Smooth muscle cell of the brain vasculature (primary cell): ENCODE data around the gene MEP1A.
"Not testable (repeated sequence)": the region's sequence is repeated elsewhere in the genome, so short reads cannot be mapped to it uniquely, and the experiment has no call there.

Source experiments
- DNase-seq: peaks from one replicate; pipeline ENCODE4 v3.0.0-alpha.2; 2012; ENCODE audit warnings: low read depth, low spot score

Gene MEP1A, protein sequence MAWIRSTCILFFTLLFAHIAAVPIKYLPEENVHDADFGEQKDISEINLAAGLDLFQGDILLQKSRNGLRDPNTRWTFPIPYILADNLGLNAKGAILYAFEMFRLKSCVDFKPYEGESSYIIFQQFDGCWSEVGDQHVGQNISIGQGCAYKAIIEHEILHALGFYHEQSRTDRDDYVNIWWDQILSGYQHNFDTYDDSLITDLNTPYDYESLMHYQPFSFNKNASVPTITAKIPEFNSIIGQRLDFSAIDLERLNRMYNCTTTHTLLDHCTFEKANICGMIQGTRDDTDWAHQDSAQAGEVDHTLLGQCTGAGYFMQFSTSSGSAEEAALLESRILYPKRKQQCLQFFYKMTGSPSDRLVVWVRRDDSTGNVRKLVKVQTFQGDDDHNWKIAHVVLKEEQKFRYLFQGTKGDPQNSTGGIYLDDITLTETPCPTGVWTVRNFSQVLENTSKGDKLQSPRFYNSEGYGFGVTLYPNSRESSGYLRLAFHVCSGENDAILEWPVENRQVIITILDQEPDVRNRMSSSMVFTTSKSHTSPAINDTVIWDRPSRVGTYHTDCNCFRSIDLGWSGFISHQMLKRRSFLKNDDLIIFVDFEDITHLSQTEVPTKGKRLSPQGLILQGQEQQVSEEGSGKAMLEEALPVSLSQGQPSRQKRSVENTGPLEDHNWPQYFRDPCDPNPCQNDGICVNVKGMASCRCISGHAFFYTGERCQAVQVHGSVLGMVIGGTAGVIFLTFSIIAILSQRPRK

GRCh38 chr6:46793138-46793537, at the start of gene MEP1A:
Gene MEP1A, plus strand, starts transcription at chr6:46793389. Its CDS starts 10 bp downstream, at chr6:46793399.
- no peak for DNase-seq

DNA sequence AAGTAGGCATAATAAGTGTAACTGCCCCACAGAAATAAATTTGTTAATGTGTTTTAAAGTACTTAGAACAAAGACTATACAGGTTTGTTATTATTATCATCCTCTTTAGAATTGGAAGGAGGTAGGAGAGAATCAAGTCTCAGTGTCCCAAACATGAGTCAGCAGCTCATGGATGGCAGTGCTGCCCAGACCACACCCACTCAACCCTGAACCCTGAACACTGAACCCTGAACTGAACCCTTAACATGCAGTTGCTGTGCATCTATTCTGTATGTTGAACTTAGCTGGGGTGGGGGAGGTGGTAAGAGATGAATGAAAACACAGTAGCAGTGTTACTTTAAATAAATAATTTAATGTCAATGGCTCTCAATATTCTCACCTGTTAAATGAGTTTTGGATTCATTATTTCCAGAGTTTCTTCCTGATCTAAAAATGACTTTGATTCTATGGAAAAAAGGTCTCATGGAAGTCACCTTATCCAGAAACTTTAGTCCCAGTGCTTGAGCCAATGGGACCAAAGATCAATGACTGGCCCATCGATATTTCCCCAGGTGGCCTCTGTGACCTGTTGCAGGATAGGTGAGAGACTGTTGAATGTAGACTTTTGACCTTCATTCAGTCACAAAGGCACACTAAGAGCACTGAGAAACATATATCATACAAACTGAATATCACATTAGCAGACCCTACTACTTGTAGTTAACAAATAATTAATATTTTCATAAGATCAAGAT, 49.6 kb upstream of the MEP1A start:
- no peak for DNase-seq

DNA sequence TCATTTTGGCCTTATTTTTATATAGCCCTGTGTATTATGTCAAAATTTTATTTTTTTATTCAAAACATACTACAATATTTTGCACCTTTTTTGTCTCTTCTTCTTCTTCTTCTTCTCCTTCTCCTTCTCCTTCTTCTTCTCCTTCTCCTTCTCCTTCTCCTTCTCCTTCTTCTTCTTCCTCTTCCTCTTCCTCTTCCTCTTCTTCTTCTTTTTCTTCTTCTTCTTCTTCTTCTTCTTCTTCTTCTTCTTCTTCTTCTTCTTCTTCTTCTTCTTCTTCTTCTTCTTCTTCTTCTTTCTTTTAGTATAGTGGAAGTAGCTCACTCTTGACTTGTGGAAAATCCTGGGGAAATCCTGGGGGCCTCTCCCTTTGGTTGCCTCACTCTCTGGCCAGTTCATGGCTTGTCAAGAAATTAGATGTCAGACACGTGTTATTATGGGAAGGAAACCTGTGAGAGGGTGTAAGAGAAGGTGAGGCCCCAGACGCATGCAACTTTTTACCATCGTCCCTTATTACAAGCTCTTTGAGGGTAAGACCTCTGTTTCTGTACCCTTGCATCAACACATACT, 48.9 kb upstream of the MEP1A start:
- not testable (repeated sequence) for DNase-seq

DNA sequence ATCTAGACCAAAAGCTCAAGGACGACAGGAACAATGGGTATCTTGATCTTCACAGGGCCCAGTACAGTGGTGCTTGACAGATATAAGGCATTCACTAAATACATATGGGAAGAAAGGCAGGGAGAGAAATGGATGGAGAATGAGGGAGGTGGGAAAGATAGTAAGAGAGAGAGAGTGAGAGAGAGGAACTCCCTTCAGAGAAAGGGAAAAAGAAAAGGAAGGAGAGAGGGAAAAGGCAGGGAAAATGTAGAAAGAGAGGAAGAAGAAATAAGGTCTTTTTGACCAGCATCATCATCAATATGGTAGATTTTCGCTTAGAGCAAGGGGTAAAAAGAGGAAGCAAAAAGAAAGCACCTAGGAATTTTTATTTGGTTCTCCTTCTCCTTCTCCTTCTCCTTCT, 47.2 kb upstream of the MEP1A start:
- DNase-seq: no peak

DNA sequence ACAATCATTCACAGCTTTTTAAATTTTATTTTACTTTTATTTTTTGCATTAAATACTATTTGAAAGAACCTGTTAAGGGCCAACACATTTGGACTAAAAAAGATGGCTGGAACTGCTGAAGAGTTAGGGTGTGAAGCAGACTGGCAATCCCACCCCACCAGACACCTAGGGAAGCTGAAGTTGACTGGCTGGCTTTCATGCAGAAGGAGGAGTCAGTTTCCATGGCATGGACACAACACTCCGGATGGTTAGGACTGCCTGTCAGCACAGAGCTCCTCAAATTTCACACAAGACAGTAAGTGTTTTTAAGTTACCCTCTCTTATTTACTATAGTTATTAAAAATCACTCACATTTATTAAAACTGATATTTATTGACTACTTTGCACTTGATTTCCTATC, 46.5 kb upstream of the MEP1A start, which contains the start of gene ANKRD66:
Gene ANKRD66, plus strand, starts transcription at position 238 of the 400 bp plus-strand sequence. CDS start 5,016 bp downstream, outside the sequence.
- DNase-seq: no peak

- DNase-seq: no peak
These were observed 44.2 kb upstream of the MEP1A start for GRCh38 chr6:46748940-46749503.

GRCh38 chr6:46749731-46750130, 43.5 kb upstream of the MEP1A start:
- DNase-seq: no peak

DNA sequence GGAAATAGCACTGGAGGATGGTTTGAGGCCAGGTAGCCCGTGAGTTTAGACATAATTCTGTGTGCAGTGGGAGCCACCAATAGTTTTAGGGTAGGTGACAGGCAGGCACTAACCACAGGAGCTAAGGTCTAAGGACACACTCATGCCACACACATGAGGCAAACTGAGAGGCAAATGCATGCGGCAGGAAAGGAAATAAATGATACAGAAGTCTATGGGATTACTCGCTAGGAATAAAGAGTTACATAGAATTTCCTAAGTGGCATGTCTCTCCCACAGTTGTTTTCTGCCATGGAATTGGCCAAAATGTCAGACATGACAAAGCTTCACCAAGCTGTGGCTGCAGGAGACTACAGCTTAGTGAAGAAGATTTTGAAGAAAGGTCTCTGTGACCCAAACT, 41.5 kb upstream of the MEP1A start:
- DNase-seq: no peak

DNA sequence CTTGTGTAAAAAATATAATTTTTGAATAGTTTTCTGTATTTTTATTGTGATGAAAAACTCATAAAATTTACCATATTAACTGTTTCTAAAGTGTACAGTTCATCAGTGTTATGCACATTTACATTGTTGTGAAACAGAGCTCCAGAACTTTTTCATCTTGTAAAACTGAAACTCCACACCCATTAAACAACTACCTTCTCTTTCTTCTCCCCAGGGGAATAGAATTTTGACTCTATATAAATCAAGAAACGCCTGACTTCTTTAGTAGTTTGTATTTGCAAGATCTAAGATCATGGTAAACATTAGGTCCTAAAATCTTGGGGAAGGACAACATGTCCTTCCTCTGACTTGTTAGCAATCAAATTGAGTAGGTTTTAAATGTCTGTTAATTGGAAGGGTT, 37.3 kb upstream of the MEP1A start:
- no peak for DNase-seq

DNA sequence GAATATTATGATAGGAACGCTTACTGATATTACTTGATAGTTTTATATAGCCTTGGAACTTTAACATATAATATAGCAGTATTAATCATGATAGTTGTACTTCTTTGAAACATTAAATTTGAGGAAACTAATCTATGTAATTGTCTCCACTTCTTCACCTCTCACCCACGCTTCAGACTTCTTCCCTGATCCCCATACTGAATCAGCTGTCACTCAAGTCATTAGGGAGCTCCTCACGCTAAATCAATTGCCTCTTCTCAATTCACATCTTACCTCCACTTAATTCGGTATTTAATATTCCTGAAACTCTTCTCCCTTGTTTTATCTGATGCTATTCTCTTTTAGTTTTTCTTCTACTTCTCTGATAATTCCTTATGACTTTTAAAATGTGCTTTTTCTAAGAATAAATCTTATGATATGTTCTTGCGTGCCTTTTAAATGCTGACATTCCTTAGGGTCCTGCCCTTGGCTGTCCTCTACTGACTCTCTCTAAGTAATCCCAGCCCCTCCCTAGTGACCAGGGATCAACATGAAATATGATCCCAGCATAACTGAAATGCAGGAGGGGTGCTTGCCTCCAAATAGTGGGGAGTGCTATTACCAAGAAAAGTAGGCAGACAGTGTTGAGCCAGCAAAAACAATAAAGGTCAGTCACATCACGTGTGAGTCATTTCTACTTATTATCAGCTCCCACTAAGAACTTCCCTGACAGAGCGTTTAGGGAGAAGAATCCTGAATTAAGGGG, 36.5 kb upstream of the MEP1A start:
- DNase-seq: no peak

DNA sequence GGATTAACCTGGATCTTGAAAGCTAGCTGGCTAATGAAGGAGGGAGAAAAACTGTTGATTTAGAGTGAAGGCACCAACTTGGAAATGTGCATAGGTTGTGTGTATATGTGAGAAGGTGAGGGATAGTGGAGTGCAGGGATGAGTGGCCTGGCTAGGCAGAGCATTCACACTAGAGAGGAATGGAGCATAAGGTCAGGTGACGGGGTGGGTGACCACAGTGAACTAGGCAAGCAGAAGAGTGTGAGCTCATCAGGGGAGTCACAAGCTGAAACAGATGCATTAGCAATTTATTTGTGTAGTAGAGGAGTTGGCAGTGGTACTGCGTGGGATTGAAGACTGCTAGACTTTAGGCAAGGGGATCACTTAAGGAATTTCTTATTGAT, 36.0 kb upstream of the MEP1A start:
- DNase-seq: no peak

DNA sequence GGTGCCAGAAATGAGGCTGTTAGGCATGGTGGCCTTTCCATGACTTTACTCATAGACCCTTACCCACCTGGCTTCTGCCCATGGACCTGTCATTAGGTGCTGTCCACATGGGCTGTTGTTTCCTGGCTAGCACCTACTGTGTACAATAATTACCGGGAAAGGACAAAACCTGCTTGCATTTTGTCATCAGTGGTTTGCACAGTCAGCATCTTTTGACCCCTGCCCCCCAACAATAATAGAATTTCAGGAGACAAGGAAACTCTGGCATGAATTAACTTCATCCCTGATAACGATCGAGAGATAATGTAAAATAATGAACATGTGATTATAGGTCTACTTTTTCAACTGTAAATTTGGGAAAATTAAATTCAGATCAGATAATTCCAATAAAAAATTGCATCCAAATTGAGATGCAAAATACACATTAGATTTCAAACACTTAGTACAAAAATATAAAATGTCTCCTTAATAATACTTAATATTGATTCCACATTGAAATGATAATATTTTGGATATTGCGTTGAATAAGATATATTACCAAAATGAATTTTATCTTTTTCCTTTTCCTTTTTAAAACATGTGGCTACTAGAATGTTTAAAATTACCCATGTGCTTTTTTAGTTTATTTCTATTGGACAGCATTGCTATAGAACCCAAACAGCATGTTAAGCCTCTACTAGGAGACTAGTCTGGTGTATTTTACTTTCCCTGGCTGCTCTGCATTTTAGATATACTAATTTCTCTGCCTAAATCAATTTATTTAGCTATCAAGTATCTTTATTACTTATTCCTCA, 34.0 kb upstream of the MEP1A start:
- no peak for DNase-seq

- no peak for DNase-seq
These were observed 32.3 kb upstream of the MEP1A start for GRCh38 chr6:46760925-46761324.

DNA sequence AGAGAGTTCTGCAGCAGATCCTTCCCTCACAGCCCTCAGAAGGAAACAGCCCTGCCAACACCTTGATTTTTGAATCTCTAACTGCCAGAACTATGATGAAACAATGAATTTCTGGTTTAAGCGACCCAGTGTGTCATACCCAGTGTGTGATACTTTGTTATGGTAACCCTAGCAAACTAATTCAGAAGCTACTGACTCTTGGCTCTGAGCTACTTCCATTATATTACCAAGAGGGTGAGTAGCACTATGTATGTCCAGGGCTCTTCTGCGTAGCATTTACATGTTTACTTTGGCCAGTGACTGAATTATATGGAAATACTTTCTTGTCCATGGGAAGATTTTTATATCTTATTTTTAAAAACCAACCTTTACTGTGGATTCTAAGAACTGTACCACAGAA, 29.7 kb upstream of the MEP1A start:
- DNase-seq: no peak

- not testable (repeated sequence) for DNase-seq
These were observed 28.9 kb upstream of the MEP1A start for GRCh38 chr6:46764280-46764679.

DNA sequence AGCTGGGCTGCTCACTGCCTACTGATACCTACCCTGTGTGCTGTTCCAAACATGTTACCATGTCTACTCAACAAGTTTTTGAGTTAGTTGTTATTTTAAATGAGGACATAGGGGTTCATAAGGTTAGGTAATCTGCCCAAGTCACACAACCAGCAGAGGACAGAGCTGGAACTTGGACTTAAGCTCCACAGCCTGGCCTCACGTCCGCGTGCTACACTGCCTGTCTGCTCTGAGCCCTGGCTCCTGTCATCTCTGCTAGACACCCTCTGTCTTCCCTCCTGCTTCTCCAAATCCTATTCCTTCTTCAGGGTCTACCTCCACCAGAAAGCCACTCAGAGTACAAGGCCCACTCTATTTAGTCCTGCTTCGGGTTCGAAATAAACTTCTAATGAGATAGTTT, 28.2 kb upstream of the MEP1A start:
- DNase-seq: no peak

DNA sequence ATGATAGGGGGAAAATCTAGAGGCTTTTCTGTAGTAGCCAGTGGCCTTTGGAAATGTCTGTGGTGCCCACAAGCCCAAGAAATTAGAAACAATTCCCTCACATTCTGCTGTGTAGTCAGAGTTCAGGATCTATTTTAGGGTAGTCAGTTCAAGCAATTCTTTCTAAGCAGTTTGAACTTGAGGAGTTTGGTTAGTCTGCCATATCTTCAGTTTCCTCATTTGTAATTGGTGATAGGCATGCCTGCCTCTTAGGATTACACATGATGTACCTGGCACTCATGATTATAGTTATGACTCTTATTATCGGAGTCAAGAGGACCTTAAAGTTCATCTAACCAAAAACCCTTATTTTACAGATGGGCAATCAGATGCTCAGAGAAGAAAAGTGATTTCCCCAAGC, 21.2 kb upstream of the MEP1A start:
- DNase-seq: no peak

GRCh38 chr6:46772762-46773161, 20.4 kb upstream of the MEP1A start:
- no peak for DNase-seq

DNA sequence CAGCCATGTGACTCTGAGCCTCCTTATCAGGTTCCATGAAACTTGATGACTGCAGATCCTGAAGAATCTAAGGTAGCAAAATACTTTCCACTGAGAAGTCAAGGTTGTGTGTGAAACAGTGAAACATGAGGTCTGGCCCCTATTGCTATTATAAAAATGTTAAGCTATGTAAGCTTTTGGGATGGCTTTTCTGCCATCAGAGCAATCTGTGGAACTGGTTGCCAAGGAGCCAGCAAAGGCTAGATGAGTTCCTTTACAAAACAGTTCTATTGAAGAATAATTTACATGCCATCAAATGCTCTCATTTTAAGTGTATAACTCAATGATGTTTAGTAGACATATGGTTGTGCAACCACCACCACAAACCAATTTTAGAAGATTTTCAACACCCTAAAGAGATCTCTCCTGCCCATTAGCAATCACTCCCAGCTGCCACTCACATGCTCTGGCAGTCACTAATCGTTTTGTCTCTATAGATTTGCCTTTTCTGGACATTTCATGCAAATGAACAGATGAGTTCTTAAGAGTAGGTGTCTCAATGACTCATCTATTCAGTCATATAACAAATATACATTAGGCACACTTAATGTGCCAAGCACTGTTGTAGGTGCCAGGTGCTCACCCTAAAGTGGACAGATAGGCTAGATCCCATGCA, 19.9 kb upstream of the MEP1A start:
- DNase-seq: no peak

DNA sequence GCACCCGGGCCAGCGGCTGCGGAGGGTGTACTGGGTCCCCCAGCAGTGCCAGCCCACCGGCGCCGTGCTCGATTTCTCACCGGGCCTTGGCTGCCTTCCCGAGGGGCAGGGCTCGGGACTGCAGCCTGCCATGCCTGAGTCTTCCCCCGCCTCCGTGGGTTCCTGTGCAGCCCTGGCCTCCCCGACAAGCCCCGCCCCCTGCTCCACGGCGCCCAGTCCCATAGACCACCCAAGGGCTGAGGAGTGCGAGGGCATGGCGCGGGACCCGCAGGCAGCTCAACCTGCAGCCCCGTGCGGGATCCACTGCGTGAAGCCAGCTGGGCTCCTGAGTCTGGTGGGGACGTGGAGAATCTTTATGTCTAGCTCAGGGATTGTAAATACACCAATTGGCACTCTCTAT, 18.5 kb upstream of the MEP1A start:
- DNase-seq: not testable (repeated sequence)
